Urothelium cell line (cell line): ENCODE results near the gene TNFAIP6.

Experiments
- DNase-seq: peaks from one replicate; pipeline ENCODE4 v3.0.0; 2011; ENCODE audit warnings: low spot score, mixed read lengths
- FAIRE-seq: peaks from 2 replicates; lab custom pipeline; 2011; peaks lifted over from hg19 to GRCh38; lab: Jason Lieb, UNC

The TNFAIP6 gene

GRCh38 chr2:151359768-151360461, 2.5 kb downstream of the TNFAIP6 start:
- no peak for DNase-seq
- no peak for FAIRE-seq

GRCh38 chr2:151361674-151362370, 4.4 kb downstream of the TNFAIP6 start:
- FAIRE-seq (no peak), DNase-seq (no peak)

GRCh38 chr2:151363709-151364108, 6.3 kb downstream of the TNFAIP6 start:
- FAIRE-seq (no peak), DNase-seq (peak; percentile 13)

- FAIRE-seq (no peak), DNase-seq (peak; percentile 29)
Measured at GRCh38 chr2:151367571-151367970, 10.2 kb downstream of the TNFAIP6 start.

- FAIRE-seq (no peak), DNase-seq (peak; percentile 35)
Measured at GRCh38 chr2:151374436-151374835, 17.0 kb downstream of the TNFAIP6 start.

GRCh38 chr2:151379169-151379568, 21.8 kb downstream of the TNFAIP6 start:
- FAIRE-seq = no peak

GRCh38 chr2:151380580-151381235, 23.3 kb downstream of the TNFAIP6 start:
- DNase-seq = no peak
- no peak for FAIRE-seq

More at GRCh38 chr2:151379169-151379568, 21.8 kb downstream of the TNFAIP6 start:
- no peak for DNase-seq

GRCh38 chr2:151381266-151381665, 23.9 kb downstream of the TNFAIP6 start:
- DNase-seq (no peak), FAIRE-seq (no peak)

GRCh38 chr2:151388011-151388410, 30.6 kb downstream of the TNFAIP6 start:
- no peak for FAIRE-seq
- DNase-seq = no peak

GRCh38 chr2:151391436-151391835, 34.0 kb downstream of the TNFAIP6 start:
- FAIRE-seq (no peak), DNase-seq (no peak)

GRCh38 chr2:151394509-151394908, 37.1 kb downstream of the TNFAIP6 start:
- DNase-seq (no peak), FAIRE-seq (no peak)

- FAIRE-seq (no peak), DNase-seq (no peak)
Measured at GRCh38 chr2:151395509-151396374, 38.4 kb downstream of the TNFAIP6 start.

- no peak for FAIRE-seq
Measured at GRCh38 chr2:151399981-151400380, 42.6 kb downstream of the TNFAIP6 start.

GRCh38 chr2:151401149-151401548, 43.8 kb downstream of the TNFAIP6 start:
- no peak for DNase-seq
- FAIRE-seq = no peak

More at GRCh38 chr2:151399981-151400380, 42.6 kb downstream of the TNFAIP6 start:
- no peak for DNase-seq

- no peak for FAIRE-seq
- DNase-seq = no peak
Measured at GRCh38 chr2:151403914-151404313, 46.5 kb downstream of the TNFAIP6 start.

- DNase-seq = no peak
- no peak for FAIRE-seq
Measured at GRCh38 chr2:151405376-151405775, 48.0 kb downstream of the TNFAIP6 start.

- DNase-seq = no peak
- FAIRE-seq = no peak
Measured at GRCh38 chr2:151407281-151407680, 49.9 kb downstream of the TNFAIP6 start.

GRCh38 chr2:151408788-151409600, 51.6 kb downstream of the TNFAIP6 start:
- DNase-seq (no peak), FAIRE-seq (no peak)

- peak; percentile 80 for FAIRE-seq
Measured at GRCh38 chr2:151409601-151410484, 52.5 kb downstream of the TNFAIP6 start, which contains the start of gene RIF1. Gene RIF1, plus strand, starts transcription at chr2:151409902. Its CDS starts 522 bp downstream, at chr2:151410424.

More at GRCh38 chr2:151409601-151410484, 52.5 kb downstream of the TNFAIP6 start, which contains the start of gene RIF1:
- peak; percentile 95 for DNase-seq
